HG03045 (cell line): ENCODE measurements around the gene KANSL2.
"Not testable (repeated sequence)": the region's sequence is repeated elsewhere in the genome, so short reads cannot be mapped to it uniquely, and the experiment has no call there.

Experiments
- ATAC-seq: cut with Tn5 transposase; IDR thresholded peaks from one replicate; pipeline ENCODE4 v1.9.1; 2021; ENCODE audit warnings: mild to moderate bottlenecking, moderate library complexity; ENCODE audit not compliant: unreplicated experiment

KANSL2 gene

GRCh38 chr12:48681710-48682532, at the start of gene KANSL2:
TSS of gene KANSL2 (minus strand) at chr12:48682238. CDS start at chr12:48681632, 606 bp downstream.
- ATAC-seq: peak; percentile 99

DNA sequence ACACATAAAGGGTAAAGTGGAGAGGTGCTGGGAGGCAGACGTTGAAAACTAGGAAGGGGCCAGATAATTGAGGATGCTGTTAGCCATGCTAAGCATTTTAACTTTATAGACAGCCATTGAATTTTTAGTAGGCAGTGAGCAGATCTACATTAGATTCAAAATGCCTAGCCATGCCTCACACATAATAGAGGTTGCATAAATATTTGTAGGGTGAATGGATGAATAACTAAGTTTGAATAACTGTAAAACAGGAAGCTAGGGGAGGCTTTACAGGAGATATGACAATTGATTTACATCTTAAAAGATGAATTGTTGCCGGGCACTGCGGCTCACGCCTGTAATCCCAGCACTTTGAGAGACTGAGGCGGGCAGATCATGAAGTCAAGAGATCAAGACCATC, 46.8 kb upstream of the KANSL2 start:
- ATAC-seq: no peak

- not testable (repeated sequence) for ATAC-seq
Observed at GRCh38 chr12:48720737-48721136, 38.7 kb upstream of the KANSL2 start.

GRCh38 chr12:48720171-48720570, 38.1 kb upstream of the KANSL2 start:
- ATAC-seq: not testable (repeated sequence)

DNA sequence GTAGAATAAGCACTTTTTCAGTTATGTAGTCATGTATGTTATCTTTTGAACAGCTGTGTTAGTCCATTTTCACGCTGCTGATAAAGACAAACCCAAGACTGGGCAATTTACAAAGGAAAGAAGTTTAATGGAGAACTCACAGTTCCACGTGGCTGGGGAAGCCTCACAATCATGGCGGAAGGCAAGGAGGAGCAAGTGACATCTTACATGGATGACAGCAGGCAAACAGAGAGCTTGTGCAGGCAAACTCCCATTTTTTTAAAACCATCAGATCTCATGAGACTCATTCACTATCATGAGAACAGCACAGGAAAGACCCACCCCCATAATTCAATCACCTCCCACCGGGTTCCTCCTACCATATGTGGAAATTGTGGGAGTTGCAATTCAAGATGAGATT, 37.0 kb upstream of the KANSL2 start:
- not testable (repeated sequence) for ATAC-seq

DNA sequence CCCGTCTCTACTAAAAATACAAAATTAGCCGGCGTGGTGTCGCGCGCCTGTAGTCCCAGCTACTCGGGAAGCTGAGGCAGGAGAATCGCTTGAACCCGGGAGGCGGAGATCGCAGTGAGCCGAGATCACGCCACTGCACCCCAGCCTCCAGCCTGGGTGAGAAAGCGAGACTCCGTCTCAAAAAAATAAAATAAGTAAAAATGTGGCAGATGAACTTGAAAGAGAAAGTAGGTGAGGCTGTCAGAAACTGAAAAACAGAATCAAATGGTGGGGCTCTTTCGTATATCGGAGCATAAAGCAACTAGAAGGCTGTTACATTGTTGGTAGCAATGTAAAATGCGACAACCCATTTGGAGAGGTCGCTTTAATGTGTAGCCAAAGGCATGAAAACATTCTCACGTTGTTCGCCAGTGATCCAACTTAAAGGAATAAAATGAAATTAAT, 35.2 kb upstream of the KANSL2 start:
- ATAC-seq: peak; percentile 9

- peak; percentile 95 for ATAC-seq
Observed at GRCh38 chr12:48716493-48717251, 34.6 kb upstream of the KANSL2 start, which contains the start of gene CCNT1. TSS of gene CCNT1 (minus strand) at chr12:48716707. CDS start at chr12:48716675, 32 bp downstream.

GRCh38 chr12:48716168-48716492, 34.1 kb upstream of the KANSL2 start:
- ATAC-seq: no peak

DNA sequence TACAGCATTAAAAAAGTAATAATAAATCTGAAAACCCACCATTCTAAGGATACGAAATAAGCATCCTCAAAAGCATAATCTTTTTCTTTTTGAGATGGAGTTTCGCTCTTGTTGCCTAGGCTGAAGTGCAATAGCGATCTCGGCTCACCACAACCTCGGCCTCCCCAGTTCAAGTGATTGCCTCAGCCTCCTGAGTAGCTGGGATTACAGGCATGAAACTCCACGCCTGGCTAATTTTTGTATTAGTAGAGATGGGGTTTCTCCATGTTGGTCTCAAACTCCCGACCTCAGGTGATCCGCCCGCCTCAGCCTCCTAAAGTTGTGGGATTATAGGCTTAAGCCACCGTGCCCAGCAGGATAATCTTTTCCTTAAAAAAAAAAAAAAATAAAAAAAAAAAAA, 30.2 kb upstream of the KANSL2 start:
- ATAC-seq: no peak

DNA sequence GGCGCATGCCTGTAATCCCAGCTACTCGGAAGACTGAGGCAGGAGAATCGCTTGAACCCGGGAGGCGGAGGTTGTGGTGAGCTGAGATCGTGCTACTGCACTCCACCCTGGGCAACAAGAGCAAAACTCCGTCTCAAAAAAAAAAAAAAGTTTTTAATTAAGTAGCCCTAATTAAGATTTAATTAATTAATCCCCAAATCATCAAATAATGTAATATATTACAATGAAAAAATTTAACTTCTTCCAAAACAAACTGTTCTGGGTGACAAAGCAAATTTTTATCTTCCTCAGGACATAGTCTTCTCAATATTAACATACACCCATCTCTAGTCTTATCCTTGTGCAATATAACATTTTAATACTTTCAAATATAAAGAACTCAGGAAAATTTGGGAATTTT, 16.8 kb upstream of the KANSL2 start:
- not testable (repeated sequence) for ATAC-seq

DNA sequence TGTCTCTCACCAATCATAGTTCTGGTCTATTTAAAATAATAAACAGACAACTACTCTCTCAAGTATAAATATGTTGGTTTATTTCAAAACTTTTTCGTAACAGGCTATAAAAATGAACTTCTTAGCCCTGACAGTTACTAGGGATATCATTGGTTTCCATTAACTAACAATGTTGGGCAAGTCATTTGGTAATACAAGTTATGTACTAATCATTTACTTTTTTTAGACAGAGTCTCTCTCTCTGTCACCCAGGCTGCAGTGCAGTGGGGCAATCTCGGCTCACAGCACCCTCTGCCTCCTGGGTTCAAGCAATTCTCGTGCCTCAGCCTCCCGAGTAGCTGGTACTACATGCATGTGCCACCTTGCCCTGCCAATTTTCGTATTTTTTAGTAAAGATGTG, 14.6 kb upstream of the KANSL2 start:
- no peak for ATAC-seq

DNA sequence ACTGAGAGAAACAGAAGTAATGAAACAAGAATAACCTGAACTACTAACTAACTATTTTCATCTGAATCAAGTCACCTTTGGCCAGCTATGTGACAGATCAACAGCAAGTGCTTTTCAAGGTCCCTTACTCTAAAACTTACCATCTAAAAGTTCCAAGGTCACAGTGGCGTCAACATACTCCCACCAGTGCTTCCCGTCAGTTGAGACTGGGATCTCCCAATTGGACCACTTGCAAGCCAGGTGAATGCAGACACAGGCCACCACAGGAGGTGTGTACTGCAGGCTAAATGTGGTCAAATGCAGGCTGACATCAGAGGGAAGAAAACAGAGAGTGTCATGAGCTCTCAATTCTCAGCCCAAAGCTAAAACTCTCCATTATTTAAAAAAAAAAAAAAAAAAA, 13.8 kb upstream of the KANSL2 start:
- ATAC-seq: no peak

GRCh38 chr12:48694038-48694437, 12.0 kb upstream of the KANSL2 start:
- no peak for ATAC-seq

DNA sequence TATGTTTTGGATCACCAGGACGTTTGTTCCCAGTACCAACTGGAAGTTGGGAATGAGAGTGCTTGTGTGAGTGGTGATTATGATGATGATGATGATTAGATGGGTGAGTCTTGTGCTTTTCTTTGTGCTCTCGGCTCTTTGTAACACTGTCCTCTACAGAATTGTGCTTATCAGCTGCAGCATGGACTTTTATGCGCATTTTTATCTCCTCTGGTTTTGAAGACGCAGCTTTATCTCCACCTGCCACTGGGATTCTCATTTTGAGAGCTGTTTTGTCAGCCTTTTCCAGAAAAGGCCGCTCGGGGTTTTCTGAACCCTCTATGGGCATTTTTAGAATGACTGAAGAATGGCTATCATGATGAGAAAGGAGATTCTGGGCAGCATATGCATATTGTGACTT, 11.5 kb upstream of the KANSL2 start:
- no peak for ATAC-seq

DNA sequence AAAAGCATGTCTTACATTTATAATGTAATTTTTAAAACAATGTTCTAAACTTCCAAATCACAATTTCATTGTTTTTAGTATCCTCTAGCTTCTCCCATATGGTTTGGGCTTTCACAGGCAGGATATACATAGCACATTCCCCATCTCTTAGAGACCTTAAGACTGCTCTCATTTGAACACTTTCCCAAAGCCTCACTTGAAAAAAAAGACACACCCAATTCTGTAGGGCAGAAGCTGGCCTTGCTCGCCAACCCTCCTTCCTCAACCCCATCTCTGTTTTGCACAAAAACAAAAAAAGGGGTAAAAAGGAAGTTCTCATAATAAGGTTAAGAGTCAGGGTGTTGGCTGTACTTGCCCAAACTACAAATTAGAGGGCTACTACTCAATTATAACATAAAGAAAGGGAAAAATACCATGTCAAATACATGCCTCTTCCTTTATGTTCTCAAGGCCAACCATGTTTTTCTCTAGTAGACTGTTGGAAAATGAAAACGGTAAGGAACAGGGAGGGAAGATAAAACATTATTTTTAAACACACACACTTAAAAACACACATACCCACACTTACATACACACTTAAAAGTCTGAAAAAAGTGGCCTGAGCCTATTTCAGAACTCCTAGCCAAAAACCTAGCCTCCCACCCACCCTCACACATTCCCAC, 9.9 kb upstream of the KANSL2 start:
- no peak for ATAC-seq

DNA sequence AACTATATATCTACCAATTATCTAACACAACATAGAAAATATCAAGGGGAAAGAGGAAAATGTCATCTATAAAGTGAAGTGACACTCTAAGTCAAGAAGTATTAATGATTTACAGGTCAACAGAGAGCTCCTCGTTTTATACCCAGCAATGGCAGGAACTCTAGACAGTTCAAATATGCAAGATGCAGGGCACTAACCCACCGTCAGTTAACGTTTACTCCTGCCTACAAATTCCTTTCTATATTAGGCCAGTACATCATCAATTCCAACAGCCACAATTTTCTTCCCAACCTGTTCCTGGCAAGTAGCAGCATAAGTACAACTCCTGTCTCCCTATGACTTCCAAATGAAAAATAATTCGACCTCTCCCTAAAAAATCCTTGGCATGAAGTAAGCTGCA, 9.0 kb upstream of the KANSL2 start:
- no peak for ATAC-seq

- ATAC-seq: no peak
Observed at GRCh38 chr12:48690436-48690835, 8.4 kb upstream of the KANSL2 start.

DNA sequence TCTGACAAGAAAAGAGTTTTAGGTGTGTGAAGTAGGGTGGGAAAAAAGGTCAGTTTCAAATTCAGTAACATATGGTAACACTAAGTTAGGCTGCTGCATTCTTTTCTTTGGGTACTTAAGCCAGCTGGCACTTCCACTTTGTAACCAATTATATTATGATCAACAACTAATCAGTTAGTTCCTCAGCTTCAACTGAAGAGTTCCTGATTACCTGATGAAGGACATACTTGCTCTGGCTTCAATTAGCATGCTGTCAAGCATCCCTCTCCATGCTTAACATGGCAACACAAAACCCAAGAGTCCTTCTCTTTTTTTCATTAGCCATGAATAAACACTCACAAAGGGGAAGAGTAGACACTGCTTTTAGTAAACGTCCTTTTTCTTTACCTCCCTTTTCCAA, 6.8 kb upstream of the KANSL2 start:
- no peak for ATAC-seq

GRCh38 chr12:48687592-48687991, 5.6 kb upstream of the KANSL2 start:
- no peak for ATAC-seq

- ATAC-seq: no peak
Observed at GRCh38 chr12:48686615-48687334, 4.7 kb upstream of the KANSL2 start.

DNA sequence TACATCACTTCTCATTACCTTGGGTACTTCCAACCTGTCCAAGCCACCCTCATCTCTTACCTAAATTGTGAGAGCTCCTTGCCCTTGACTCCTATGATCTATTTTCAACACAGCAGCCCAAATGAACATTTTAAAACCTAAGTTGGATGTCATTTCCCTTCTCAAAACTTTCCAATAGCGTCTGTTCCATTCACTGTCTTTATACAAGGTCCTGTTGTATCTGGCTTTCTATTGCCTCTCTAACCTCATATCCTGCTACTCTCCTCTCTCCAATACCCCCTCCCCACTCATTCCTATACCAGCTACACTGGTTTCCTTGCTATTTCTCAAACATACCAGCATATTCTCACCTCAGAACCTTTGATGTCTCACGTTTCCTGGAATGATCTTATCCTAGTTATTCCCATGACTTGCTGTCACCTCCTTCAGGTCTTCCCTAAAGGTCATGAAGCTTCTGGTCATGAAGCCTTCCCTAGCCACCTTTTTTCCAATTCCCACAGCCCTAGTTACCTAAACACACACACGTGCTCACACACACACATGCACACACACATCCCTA, 4.1 kb upstream of the KANSL2 start:
- no peak for ATAC-seq
